HepG2 (cell line): ENCODE results near the gene SDK1. TPM values are rescaled to one million over a fixed set of nuclear protein-coding genes. Genes with fewer than 3 reads are reported as not detected.

Experiments used
- ATAC-seq: fragments of 200-7000 bp; cut with Tn5 transposase; 3 replicates; pipeline ENCODE4 v1.9.1; 2020; ENCODE audit warnings: mild to moderate bottlenecking, moderate library complexity
- BruUV-seq: library from RNA; stranded (reverse); fragments of 400-500 nt; replicated peaks from 2 replicates; lab custom pipeline; 2021; lab: Mats Ljungman, UMichigan
- CTCF ChIA-PET: fragments of 300-600 bp; formaldehyde crosslinking; extraction: SDS; loops from one replicate; lab custom pipeline; 2021; ENCODE audit warnings: low total read pairs, inconsistent platforms, low intra/inter-chr PET ratio; lab: Yijun Ruan, JAX
- POLR2A ChIA-PET: fragments of 350-600 bp; sonication (Branson Sonifier 250); formaldehyde crosslinking; loops from one replicate; lab custom pipeline; 2020; ENCODE audit warnings: antibody characterized with exemption, inconsistent platforms; lab: Yijun Ruan, JAX
- DNase-seq: peaks from one replicate; pipeline ENCODE4 v3.0.0-alpha.2; 2015; ENCODE audit warnings: low spot score
- FAIRE-seq: peaks from 3 replicates; lab custom pipeline; 2011; peaks lifted over from hg19 to GRCh38; lab: Jason Lieb, UNC
- H2AFZ ChIP-seq: one replicate; pipeline ENCODE4 v1.6.1; 2011; ENCODE audit warnings: low read length, inconsistent platforms
- H3K27ac ChIP-seq: fragments of 300-600 bp; 3 replicates; pipeline ENCODE4 v1.8.0; 2011; ENCODE audit warnings: mixed run types, mild to moderate bottlenecking, mixed read lengths, low read length, inconsistent platforms; ENCODE audit not compliant: insufficient read depth; ENCODE audit errors: extremely low read length
- H3K27me3 ChIP-seq, 2 experiments: fragments of 200-600 bp in 1 of 2; 2 replicates in 1 of 2; 3 replicates in 1 of 2; pipeline versions ENCODE4 v1.6.0 to v1.8.0; 2011; ENCODE audit warnings: low read length in 2 of 2, mild to moderate bottlenecking in 2 of 2, moderate library complexity in 2 of 2, inconsistent platforms in 1 of 2; ENCODE audit not compliant: insufficient read depth in 2 of 2, control insufficient read depth in 1 of 2
- H3K36me3 ChIP-seq, 2 experiments: fragments of 200-600 bp in 1 of 2; replicated peaks in 1 of 2; 2 replicates in 1 of 2; 3 replicates in 1 of 2; pipeline versions ENCODE4 v1.5.1 to v1.8.0; 2011; ENCODE audit warnings: low read length in 2 of 2, inconsistent platforms in 1 of 2; ENCODE audit not compliant: insufficient read depth in 2 of 2, control insufficient read depth in 1 of 2
- H3K4me1 ChIP-seq: 2 replicates; pipeline ENCODE4 v1.5.1; 2012; ENCODE audit warnings: low read length, inconsistent platforms; ENCODE audit not compliant: insufficient read depth
- H3K4me2 ChIP-seq: 2 replicates; pipeline ENCODE4 v1.6.0; 2011; ENCODE audit warnings: low read depth, low read length, inconsistent platforms
- H3K4me3 ChIP-seq, 3 experiments: fragments of 200-600 bp in 1 of 3; sonication (generic), shearing (Covaris generic) in 1 of 3; replicated peaks in 1 of 3; 2 replicates each; pipeline ENCODE4 v1.5.1; 2011 to 2016; ENCODE audit warnings: low read length in 3 of 3, inconsistent platforms in 2 of 3, low read depth in 2 of 3, mild to moderate bottlenecking in 2 of 3, control low read depth in 1 of 3, mixed read lengths in 1 of 3; ENCODE audit not compliant: insufficient read depth in 1 of 3
- H3K79me2 ChIP-seq: one replicate; pipeline ENCODE4 v1.6.1; 2011; ENCODE audit warnings: low read length, inconsistent platforms; ENCODE audit not compliant: insufficient read depth
- H3K9ac ChIP-seq: 2 replicates; pipeline ENCODE4 v1.6.0; 2011; ENCODE audit warnings: mild to moderate bottlenecking, low read depth, low read length, inconsistent platforms; ENCODE audit not compliant: insufficient read depth
- H3K9me3 ChIP-seq: 2 replicates; pipeline ENCODE4 v1.5.1; 2012; ENCODE audit warnings: mild to moderate bottlenecking, low read length
- H4K20me1 ChIP-seq: 2 replicates; pipeline ENCODE4 v1.6.0; 2011; ENCODE audit warnings: inconsistent platforms, mild to moderate bottlenecking, low read length, moderate library complexity; ENCODE audit not compliant: insufficient read depth
- ATF5 ChIP-seq: sonication (generic); formaldehyde crosslinking; IDR thresholded peaks from 2 replicates; pipeline ENCODE4 v1.4.0; 2020; ENCODE audit warnings: mild to moderate bottlenecking, low read depth, missing genetic modification reagents
- EP300 ChIP-seq, 3 experiments: sonication (generic) in 1 of 3; formaldehyde crosslinking in 1 of 3; IDR thresholded peaks; 2 replicates each; pipeline versions ENCODE4 v1.5.1 to v1.6.1; 2011 to 2020; ENCODE audit warnings: low read depth in 2 of 3, low read length in 2 of 3, borderline replicate concordance in 1 of 3, improper control_type of control experiment in 1 of 3, mild to moderate bottlenecking in 1 of 3, missing genetic modification reagents in 1 of 3, moderate library complexity in 1 of 3
- HNF4G ChIP-seq, 2 experiments: sonication (generic) in 1 of 2; formaldehyde crosslinking in 1 of 2; IDR thresholded peaks; 2 replicates each; pipeline versions ENCODE4 v1.4.0 to v1.6.1; 2011 to 2020; ENCODE audit warnings: borderline replicate concordance in 2 of 2, low read depth in 2 of 2, mild to moderate bottlenecking in 2 of 2, low read length in 1 of 2, missing genetic modification reagents in 1 of 2, moderate library complexity in 1 of 2
- HOXA3 ChIP-seq: sonication (generic); formaldehyde crosslinking; IDR thresholded peaks from 2 replicates; pipeline ENCODE4 v1.5.0; 2020; ENCODE audit warnings: missing genetic modification reagents
- NCOA2 ChIP-seq: sonication (generic); formaldehyde crosslinking; IDR thresholded peaks from 2 replicates; pipeline ENCODE4 v1.8.0; 2022; ENCODE audit warnings: inconsistent platforms
- NR2C2 ChIP-seq: sonication (generic); formaldehyde crosslinking; IDR thresholded peaks from 2 replicates; pipeline ENCODE4 v1.4.0; 2020; ENCODE audit warnings: missing genetic modification reagents, mild to moderate bottlenecking, moderate library complexity, borderline replicate concordance
- SOX13 ChIP-seq, 3 experiments: fragments of 450-650 bp in 1 of 3; sonication (generic) in 1 of 3; formaldehyde crosslinking in 1 of 3; IDR thresholded peaks in 2 of 3; conservative IDR thresholded peaks in 1 of 3; 2 replicates each; pipeline versions ENCODE4 v1.5.0 to v1.6.1; 2016 to 2020; ENCODE audit warnings: antibody characterized with exemption in 1 of 3, mild to moderate bottlenecking in 1 of 3, missing compliant biosample characterization in 1 of 3, missing genetic modification reagents in 1 of 3, moderate library complexity in 1 of 3
- ZNF766 ChIP-seq: sonication (generic); formaldehyde crosslinking; IDR thresholded peaks from 2 replicates; pipeline ENCODE4 v1.5.0; 2020; ENCODE audit warnings: missing genetic modification reagents, borderline replicate concordance
- WGBS: methylation state at CpG from one replicate; pipeline ENCODE4 v1.1.6; 2017; ENCODE audit warnings: low lambda C conversion rate; 5-methylcytosine and 5-hydroxymethylcytosine counted together
- in situ Hi-C: cut with HindIII; loops from 2 replicates; pipeline ENCODE4 v1.10.0; 2017; ENCODE audit warnings: low pct_unique_long_range_greater_than_20kb; ENCODE audit not compliant: extremely low pct_ligation_motif_present
- intact Hi-C: fragments of 100-400 bp; cut with micrococcal nuclease; formaldehyde crosslinking; loops from one replicate; pipeline ENCODE4 v1.10.0; 2022; ENCODE audit not compliant: unreplicated experiment
- polyA plus RNA-seq, 8 experiments: library from polyadenylated mRNA; depleted of rRNA in 3 of 8; stranded (reverse) in 7 of 8; unstranded in 1 of 8; fragments of >200 nt; fragmentation: Illumina TruSeq in 4 of 8; extraction: Trizol in 4 of 8; gene quantifications; 2 replicates each; pipeline versions ENCODE4 v1.2.1 to v1.2.3, GENCODE V29; 2011 to 2016; ENCODE audit warnings: low read depth in 4 of 8, missing spikeins in 1 of 8, mixed read lengths in 1 of 8; ENCODE audit not compliant: insufficient read depth in 1 of 8
- total RNA-seq, 5 experiments: library from RNA; depleted of rRNA; stranded (reverse); fragments of >200 nt; fragmentation: Illumina TruSeq; extraction: Trizol; gene quantifications; 2 replicates each; pipeline ENCODE4 v1.2.3, GENCODE V29; 2016; ENCODE audit warnings: low read depth in 1 of 5

SDK1 gene
- total and polyA plus RNA-seq, 2 of the 13 experiments (the other 11 are each of a cell fraction or from before 2014, with no cell fraction given), result 0.35 to 2.4 TPM

GRCh38 chr7:3380034-3380433, 79.0 kb downstream of the SDK1 start:
- H2AFZ ChIP-seq, result no peak overlapping the region
- DNase-seq (peak; percentile 48), FAIRE-seq (peak; percentile 54), ATAC-seq (no peak)
- no peaks in the 10 kb centered on the region for H3K27me3 ChIP-seq
- ChIA-PET POLR2A (no interaction called here), CTCF (no interaction called here)
- no peak overlapping the region; the same call in 1 of the 2 replicates for H3K9ac ChIP-seq
- H3K27ac ChIP-seq, result peak overlapping the region; percentile 16
- TF ChIP-seq HOXA3, result no peak
- TF ChIP-seq HNF4G (IDR thresholded peaks at IDR 0.05; ENCODE audit: borderline replicate concordance, low read depth, low read length), result no peak
- TF ChIP-seq HNF4G (CRISPR knock-in tag; IDR thresholded peaks at IDR 0.05; ENCODE audit: borderline replicate concordance, low read depth), result no peak
- peak in 1 of 2 experiments; percentile 54; a peak in 1 of 4 replicates for TF ChIP-seq EP300 (IDR thresholded peaks at IDR 0.05; ENCODE audit: low read depth in 2 of 2, low read length in 2 of 2)
- TF ChIP-seq EP300 (CRISPR knock-in tag; IDR thresholded peaks at IDR 0.05; ENCODE audit: borderline replicate concordance), result no peak
- TF ChIP-seq ATF5 (CRISPR knock-in tag), result no peak
- TF ChIP-seq NR2C2 (CRISPR knock-in tag), result no peak
- no peak for TF ChIP-seq SOX13 (IDR thresholded peaks at IDR 0.05)
- peak in 1 of 2 experiments; percentile 38; a peak in 1 of 4 replicates for TF ChIP-seq SOX13 (CRISPR knock-in tag; conservative IDR thresholded peaks at IDR 0.05 in 1 of 2, IDR thresholded peaks at IDR 0.05 in 1 of 2)
- no peak for TF ChIP-seq ZNF766
- TF ChIP-seq NCOA2, result no peak
- no peaks in the 10 kb centered on the region for H4K20me1 ChIP-seq
- 42% methylated on average over 4 of the region's 4 CpGs for WGBS
- no peaks in the 10 kb centered on the region for H3K9me3 ChIP-seq
- peaks cover 61% of the 10 kb centered on the region for H3K4me1 ChIP-seq
- no peak overlapping the region for H3K4me3 ChIP-seq
- BruUV-seq, result no TSS peak
- in situ Hi-C loops (loop anchor here (25.0 kb wide), 1 partner anchor 493 kb away; no protein-coding TSS in a partner anchor), intact Hi-C loops (no loop called here)
- H3K79me2 ChIP-seq, result no peaks in the 10 kb centered on the region
- peak overlapping the region; percentile 42 for H3K4me2 ChIP-seq
- H3K36me3 ChIP-seq, result no peaks in the 10 kb centered on the region
